A549 (cell line): ENCODE data around the gene RAD51B. TPM values are rescaled to one million over a fixed set of nuclear protein-coding genes. Genes with fewer than 3 reads are reported as not detected.

Experiments
- ATAC-seq, 2 experiments: fragments of 200-7000 bp in 1 of 2; fragments of >200 bp in 1 of 2; cut with Nextera tagmentation in 1 of 2; cut with Tn5 transposase in 1 of 2; 3 replicates each; pipeline versions ENCODE4 v1.8.0 to v1.9.1; 2018 to 2020; ENCODE audit warnings: mild to moderate bottlenecking in 1 of 2, moderate library complexity in 1 of 2
- CTCF ChIA-PET: fragments of 300-600 bp; sonication (Branson Sonifier 250); formaldehyde crosslinking; extraction: SDS; loops from one replicate; lab custom pipeline; 2021; ENCODE audit warnings: antibody characterized with exemption, inconsistent platforms; lab: Yijun Ruan, JAX
- POLR2A ChIA-PET: fragments of 350-600 bp; formaldehyde crosslinking; extraction: SDS; loops from one replicate; lab custom pipeline; 2021; ENCODE audit warnings: antibody characterized with exemption, inconsistent platforms; lab: Yijun Ruan, JAX
- DNase-seq, 2 experiments: peaks; one replicate each; pipeline versions ENCODE4 v3.0.0 to v3.0.0-alpha.2; 2011 to 2016; ENCODE audit warnings: low read depth in 1 of 2, low spot score in 1 of 2
- FAIRE-seq: peaks from 2 replicates; lab custom pipeline; 2011; peaks lifted over from hg19 to GRCh38; lab: Jason Lieb, UNC
- H3K27ac ChIP-seq, 2 experiments: fragments of >200 bp; sonication (Bioruptor Twin); formaldehyde crosslinking; 3 replicates each; pipeline ENCODE4 v1.5.1; 2016 to 2017
- H3K4me1 ChIP-seq: fragments of >200 bp; sonication (Bioruptor Twin); formaldehyde crosslinking; 3 replicates; pipeline ENCODE4 v1.6.1; 2016
- H3K4me2 ChIP-seq: fragments of >200 bp; sonication (Bioruptor Twin); formaldehyde crosslinking; 3 replicates; pipeline ENCODE4 v1.6.1; 2016
- H3K4me3 ChIP-seq: fragments of >200 bp; sonication (Bioruptor Twin); formaldehyde crosslinking; 3 replicates; pipeline ENCODE4 v1.5.1; 2016
- H3K9me3 ChIP-seq: fragments of >200 bp; sonication (Bioruptor Twin); formaldehyde crosslinking; 3 replicates; pipeline ENCODE4 v1.6.1; 2016
- EHF ChIP-seq: fragments of 250-450 bp; sonication (Bioruptor Pico); IDR thresholded peaks from 2 replicates; pipeline ENCODE4 v1.5.0; 2020; ENCODE audit warnings: mild to moderate bottlenecking
- EHMT2 ChIP-seq: fragments of 200-600 bp; sonication (generic); IDR thresholded peaks from 2 replicates; pipeline ENCODE4 v1.6.1; 2016; ENCODE audit warnings: antibody characterized with exemption, low read depth, mild to moderate bottlenecking, moderate library complexity
- EP300 ChIP-seq, 2 experiments: fragments of >200 bp; sonication (Bioruptor Twin); formaldehyde crosslinking; IDR thresholded peaks; 2 replicates in 1 of 2; 3 replicates in 1 of 2; pipeline ENCODE4 v1.6.1; 2016 to 2017
- ESRRA ChIP-seq: fragments of 150-350 bp; IDR thresholded peaks from 2 replicates; pipeline ENCODE4 v1.6.1; 2014; ENCODE audit warnings: mild to moderate bottlenecking, low read length, borderline replicate concordance
- HDAC2 ChIP-seq: fragments of 200-600 bp; sonication (generic); IDR thresholded peaks from 2 replicates; pipeline ENCODE4 v1.6.1; 2016
- HEYL ChIP-seq: fragments of 250-450 bp; sonication (Bioruptor Pico); IDR thresholded peaks from 2 replicates; pipeline ENCODE4 v1.8.0; 2021; ENCODE audit warnings: mild to moderate bottlenecking, moderate library complexity
- HMGXB4 ChIP-seq: fragments of 250-450 bp; sonication (Bioruptor Pico); IDR thresholded peaks from 2 replicates; pipeline ENCODE4 v1.5.0; 2021; ENCODE audit warnings: mild to moderate bottlenecking, moderate library complexity, borderline replicate concordance
- HOXA7 ChIP-seq: fragments of 250-450 bp; sonication (Bioruptor Pico); IDR thresholded peaks from 2 replicates; pipeline ENCODE4 v1.5.0; 2020; ENCODE audit warnings: mild to moderate bottlenecking, moderate library complexity
- HOXB5 ChIP-seq: fragments of 250-450 bp; sonication (Bioruptor Pico); IDR thresholded peaks from 2 replicates; pipeline ENCODE4 v1.5.0; 2020; ENCODE audit warnings: mild to moderate bottlenecking, moderate library complexity
- MAZ ChIP-seq: fragments of 150-350 bp; IDR thresholded peaks from 2 replicates; pipeline ENCODE4 v1.6.1; 2014; ENCODE audit warnings: antibody characterized with exemption, low read depth, low read length, borderline replicate concordance
- MYC ChIP-seq: IDR thresholded peaks from 2 replicates; pipeline ENCODE4 v1.6.1; 2012; ENCODE audit warnings: mild to moderate bottlenecking, inconsistent platforms, low read length, improper control_type of control experiment, borderline replicate concordance
- NFE2L2 ChIP-seq: fragments of 150-350 bp; conservative IDR thresholded peaks from 2 replicates; pipeline ENCODE4 v1.6.1; 2014; ENCODE audit warnings: low read length
- NPAS2 ChIP-seq: fragments of 250-450 bp; sonication (Bioruptor Pico); IDR thresholded peaks from 2 replicates; pipeline ENCODE4 v1.8.0; 2022; ENCODE audit warnings: mild to moderate bottlenecking, moderate library complexity, borderline replicate concordance
- NR3C1 ChIP-seq: fragments of >200 bp; sonication (Bioruptor Twin); formaldehyde crosslinking; IDR thresholded peaks from 3 replicates; pipeline ENCODE4 v1.6.1; 2017
- POLR2A ChIP-seq: IDR thresholded peaks from 2 replicates; pipeline ENCODE4 v1.6.1; 2012; ENCODE audit warnings: mild to moderate bottlenecking, low read length
- POLR2AphosphoS2 ChIP-seq: conservative IDR thresholded peaks from 2 replicates; pipeline ENCODE4 v1.6.1; 2012; ENCODE audit warnings: low read length, improper control_type of control experiment, inconsistent platforms
- RARB ChIP-seq: fragments of 250-450 bp; sonication (Bioruptor Pico); IDR thresholded peaks from 2 replicates; pipeline ENCODE4 v1.8.0; 2021; ENCODE audit warnings: mild to moderate bottlenecking, moderate library complexity
- RCOR1 ChIP-seq: fragments of 150-350 bp; IDR thresholded peaks from 2 replicates; pipeline ENCODE4 v1.6.1; 2014; ENCODE audit warnings: antibody characterized with exemption, low read length, low read depth
- ZFP36 ChIP-seq: fragments of 450-650 bp; IDR thresholded peaks from 2 replicates; pipeline ENCODE4 v1.6.1; 2014; ENCODE audit warnings: borderline replicate concordance; ENCODE audit not compliant: partially characterized antibody
- WGBS: methylation state at CpG from one replicate; pipeline ENCODE4 v1.1.6; 2017; ENCODE audit errors: missing lambda C conversion rate; 5-methylcytosine and 5-hydroxymethylcytosine counted together
- polyA plus RNA-seq, 4 experiments: library from polyadenylated mRNA; depleted of rRNA in 3 of 4; stranded (reverse); fragments of >200 nt; fragmentation: RNase III in 1 of 4; extraction: RNeasy Plus Mini Kit Qiagen cat#74134 plus additional on column Dnase treatment in 1 of 4; gene quantifications; 2 replicates in 3 of 4; 3 replicates in 1 of 4; pipeline ENCODE4 v1.2.3, GENCODE V29; 2011 to 2017
- TF ChIP-seq, protein P1 (sequence below): fragments of >200 bp; sonication (Bioruptor Twin); formaldehyde crosslinking; IDR thresholded peaks from 3 replicates; pipeline ENCODE4 v1.6.1; 2016
- TF ChIP-seq, protein P2 (sequence below): fragments of >200 bp; sonication (Bioruptor Twin); formaldehyde crosslinking; IDR thresholded peaks from 3 replicates; pipeline ENCODE4 v1.5.1; 2016
- TF ChIP-seq, protein P3 (sequence below): IDR thresholded peaks from 2 replicates; pipeline ENCODE4 v1.6.1; 2012
- TF ChIP-seq, protein P4 (sequence below): fragments of >200 bp; sonication (Bioruptor Twin); formaldehyde crosslinking; IDR thresholded peaks from 2 replicates; pipeline ENCODE4 v1.6.1; 2016

The RAD51B gene
- polyA plus RNA-seq, 2 of the 4 experiments (the other 2 are of a cell fraction) = 7.2 to 10.8 TPM

- no peak for DNase-seq
- no peak overlapping the region for H3K4me3 ChIP-seq
- 91% methylated on average over 25 of the region's 25 CpGs for WGBS
- ChIA-PET CTCF (interaction anchor here (0.5 to 1.5 kb wide), 4 partner anchors 8 to 245 kb away, joined by 3 read pairs; no protein-coding TSS in a partner anchor), POLR2A (no interaction called here)
- no peak for FAIRE-seq
- ATAC-seq = no peak
- no peak overlapping the region for H3K4me2 ChIP-seq
- peaks cover 29% of the 10 kb centered on the region for H3K4me1 ChIP-seq
- no peak for TF ChIP-seq ZFP36
- H3K9me3 ChIP-seq = peaks cover 17% of the 10 kb centered on the region
- peak overlapping the region in 1 of 2 experiments; percentile 55; a peak in 2 of 6 replicates for H3K27ac ChIP-seq
These were observed 784.2 kb downstream of the RAD51B start for GRCh38 chr14:68603533-68604360.

DNA sequence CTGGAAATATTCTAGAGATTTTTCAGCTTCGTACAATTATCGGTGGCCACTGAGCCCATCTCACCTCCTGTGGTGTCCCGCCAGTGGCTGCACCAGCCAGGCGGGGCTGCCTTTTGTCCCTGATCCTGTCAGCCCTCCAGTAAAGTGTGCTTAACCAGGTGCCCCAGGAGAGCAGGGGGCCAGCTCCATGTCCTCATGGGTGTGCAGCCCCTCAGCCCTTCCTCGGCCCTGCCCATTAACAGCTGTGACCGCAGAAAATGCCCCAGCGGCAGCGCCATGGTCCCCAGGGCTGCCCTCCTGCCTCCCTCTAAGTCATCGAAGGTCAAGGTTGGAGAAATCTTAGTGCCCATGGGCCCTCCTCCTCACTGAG lies 784.8 kb downstream of the RAD51B start:
- Histone ChIP-seq H3K4me1 (peaks cover 23% of the 10 kb centered on the region), H3K27ac (0 out of 6 replicates have a peak overlapping the region, but pooled peaks of 1 of the 2 experiments have one; percentile 11)
- CTCF ChIA-PET = no interaction called here
- DNase-seq (no peak), FAIRE-seq (no peak)
- TF ChIP-seq EP300 (IDR thresholded peaks at IDR 0.05) (no peak), POLR2AphosphoS2 (no peak), RCOR1 (no peak), MYC (no peak)
- TF ChIP-seq, all 56 proteins: peak for 0
- no peak for ATAC-seq
- POLR2A ChIA-PET = no interaction called here
- H3K4me3 ChIP-seq = no peak overlapping the region
- WGBS = 95% methylated on average over 8 of the region's 9 CpGs
- no peak overlapping the region for H3K4me2 ChIP-seq
- peaks cover 17% of the 10 kb centered on the region for H3K9me3 ChIP-seq

GRCh38 chr14:68604822-68605221 lies 785.2 kb downstream of the RAD51B start:
- no peak overlapping the region for H3K27ac ChIP-seq
- TF ChIP-seq, protein P1, sequence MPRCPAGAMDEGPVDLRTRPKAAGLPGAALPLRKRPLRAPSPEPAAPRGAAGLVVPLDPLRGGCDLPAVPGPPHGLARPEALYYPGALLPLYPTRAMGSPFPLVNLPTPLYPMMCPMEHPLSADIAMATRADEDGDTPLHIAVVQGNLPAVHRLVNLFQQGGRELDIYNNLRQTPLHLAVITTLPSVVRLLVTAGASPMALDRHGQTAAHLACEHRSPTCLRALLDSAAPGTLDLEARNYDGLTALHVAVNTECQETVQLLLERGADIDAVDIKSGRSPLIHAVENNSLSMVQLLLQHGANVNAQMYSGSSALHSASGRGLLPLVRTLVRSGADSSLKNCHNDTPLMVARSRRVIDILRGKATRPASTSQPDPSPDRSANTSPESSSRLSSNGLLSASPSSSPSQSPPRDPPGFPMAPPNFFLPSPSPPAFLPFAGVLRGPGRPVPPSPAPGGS = no peak
- TF ChIP-seq, protein P2, sequence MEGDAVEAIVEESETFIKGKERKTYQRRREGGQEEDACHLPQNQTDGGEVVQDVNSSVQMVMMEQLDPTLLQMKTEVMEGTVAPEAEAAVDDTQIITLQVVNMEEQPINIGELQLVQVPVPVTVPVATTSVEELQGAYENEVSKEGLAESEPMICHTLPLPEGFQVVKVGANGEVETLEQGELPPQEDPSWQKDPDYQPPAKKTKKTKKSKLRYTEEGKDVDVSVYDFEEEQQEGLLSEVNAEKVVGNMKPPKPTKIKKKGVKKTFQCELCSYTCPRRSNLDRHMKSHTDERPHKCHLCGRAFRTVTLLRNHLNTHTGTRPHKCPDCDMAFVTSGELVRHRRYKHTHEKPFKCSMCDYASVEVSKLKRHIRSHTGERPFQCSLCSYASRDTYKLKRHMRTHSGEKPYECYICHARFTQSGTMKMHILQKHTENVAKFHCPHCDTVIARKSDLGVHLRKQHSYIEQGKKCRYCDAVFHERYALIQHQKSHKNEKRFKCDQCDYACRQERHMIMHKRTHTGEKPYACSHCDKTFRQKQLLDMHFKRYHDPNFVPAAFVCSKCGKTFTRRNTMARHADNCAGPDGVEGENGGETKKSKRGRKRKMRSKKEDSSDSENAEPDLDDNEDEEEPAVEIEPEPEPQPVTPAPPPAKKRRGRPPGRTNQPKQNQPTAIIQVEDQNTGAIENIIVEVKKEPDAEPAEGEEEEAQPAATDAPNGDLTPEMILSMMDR = no peak
- TF ChIP-seq EHF = no peak
- no peak for TF ChIP-seq POLR2A
- TF ChIP-seq HOXA7 (CRISPR knock-in tag) = no peak
- no peak for TF ChIP-seq EHMT2
- TF ChIP-seq ESRRA = no peak
- no peak for TF ChIP-seq MYC
- TF ChIP-seq, protein P3, sequence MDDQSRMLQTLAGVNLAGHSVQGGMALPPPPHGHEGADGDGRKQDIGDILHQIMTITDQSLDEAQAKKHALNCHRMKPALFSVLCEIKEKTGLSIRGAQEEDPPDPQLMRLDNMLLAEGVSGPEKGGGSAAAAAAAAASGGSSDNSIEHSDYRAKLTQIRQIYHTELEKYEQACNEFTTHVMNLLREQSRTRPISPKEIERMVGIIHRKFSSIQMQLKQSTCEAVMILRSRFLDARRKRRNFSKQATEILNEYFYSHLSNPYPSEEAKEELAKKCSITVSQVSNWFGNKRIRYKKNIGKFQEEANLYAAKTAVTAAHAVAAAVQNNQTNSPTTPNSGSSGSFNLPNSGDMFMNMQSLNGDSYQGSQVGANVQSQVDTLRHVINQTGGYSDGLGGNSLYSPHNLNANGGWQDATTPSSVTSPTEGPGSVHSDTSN = no peak
- peaks cover 17% of the 10 kb centered on the region for H3K9me3 ChIP-seq
- H3K4me2 ChIP-seq = no peak overlapping the region
- ChIA-PET POLR2A (no interaction called here), CTCF (no interaction called here)
- H3K4me1 ChIP-seq = peaks cover 18% of the 10 kb centered on the region
- DNase-seq (no peak), FAIRE-seq (no peak), ATAC-seq (no peak)
- H3K4me3 ChIP-seq = no peak overlapping the region
- 80% methylated on average over 10 of the region's 10 CpGs for WGBS

GRCh38 chr14:68606176-68606575 lies 786.6 kb downstream of the RAD51B start:
- no peak for FAIRE-seq
- Histone ChIP-seq H3K27ac (peak overlapping the region in 1 of 2 experiments; percentile 15; a peak in 1 of 6 replicates), H3K4me2 (no peak overlapping the region), H3K9me3 (peaks cover 17% of the 10 kb centered on the region), H3K4me3 (no peak overlapping the region), H3K4me1 (peaks cover 13% of the 10 kb centered on the region)
- 81% methylated on average over 3 of the region's 3 CpGs for whole genome bisulfite sequencing
- POLR2A ChIA-PET = no interaction called here
- DNase-seq = no peak
- CTCF ChIA-PET = no interaction called here
- ATAC-seq = no peak
- TF ChIP-seq RARB (CRISPR knock-in tag) (no peak), HDAC2 (no peak), NPAS2 (no peak), NFE2L2 (no peak), MAZ (no peak), HOXB5 (CRISPR knock-in tag) (no peak), HEYL (CRISPR knock-in tag) (no peak), EHF (no peak), EHMT2 (no peak), HMGXB4 (no peak), NR3C1 (no peak)
- TF ChIP-seq, protein P4, sequence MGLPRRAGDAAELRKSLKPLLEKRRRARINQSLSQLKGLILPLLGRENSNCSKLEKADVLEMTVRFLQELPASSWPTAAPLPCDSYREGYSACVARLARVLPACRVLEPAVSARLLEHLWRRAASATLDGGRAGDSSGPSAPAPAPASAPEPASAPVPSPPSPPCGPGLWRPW = no peak
